HG03196 (cell line): ENCODE measurements around the gene C3orf22.

Experiments
- ATAC-seq: cut with Tn5 transposase; IDR thresholded peaks from one replicate; pipeline ENCODE4 v1.9.1; 2021; ENCODE audit not compliant: unreplicated experiment

C3orf22 gene

GRCh38 chr3:126528800-126529541 is 29.8 kb downstream of the C3orf22 start:
- ATAC-seq = no peak

GRCh38 chr3:126528419-126528799 is 30.3 kb downstream of the C3orf22 start:
- no peak for ATAC-seq

DNA sequence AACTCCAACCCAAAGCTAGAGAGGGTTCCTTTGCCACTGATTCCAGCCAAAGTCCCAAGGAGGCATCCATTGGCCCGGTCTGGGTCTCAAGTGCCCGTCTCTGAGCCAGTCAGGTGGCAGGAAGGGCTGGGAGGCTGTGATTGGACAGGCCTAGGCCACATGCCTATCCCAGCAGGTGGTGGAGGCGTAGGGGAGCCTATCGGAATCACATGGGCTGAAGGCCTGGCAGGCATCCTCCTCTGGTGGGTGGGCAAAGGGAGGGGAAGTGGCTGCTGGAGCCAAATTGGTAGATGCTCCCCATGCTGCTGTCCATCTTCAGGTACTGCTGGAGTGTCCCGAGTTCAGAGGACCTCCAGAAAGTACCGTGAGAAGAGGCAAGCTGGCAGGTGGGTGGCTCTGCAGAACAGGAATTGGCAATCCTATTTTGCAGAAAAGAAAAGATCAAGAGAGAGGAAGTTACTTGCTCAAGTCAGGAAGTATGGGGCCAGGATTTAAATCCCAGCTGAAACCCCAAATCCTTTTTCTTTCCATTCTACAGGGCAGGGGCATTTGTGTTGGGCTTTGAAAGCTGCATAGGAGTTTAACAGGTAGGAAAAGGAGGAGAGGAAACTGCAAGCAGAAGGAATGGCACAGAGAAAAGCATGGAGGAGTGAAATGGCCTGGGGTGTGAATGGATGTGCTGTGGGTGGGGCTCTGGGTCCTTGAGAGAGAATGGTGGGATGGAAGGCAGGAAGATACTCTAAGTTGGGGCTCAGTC is 31.1 kb downstream of the C3orf22 start:
- no peak for ATAC-seq

- no peak for ATAC-seq
Observed at GRCh38 chr3:126527006-126527405, 31.7 kb downstream of the C3orf22 start.

GRCh38 chr3:126526668-126527005 is 32.1 kb downstream of the C3orf22 start:
- no peak for ATAC-seq

GRCh38 chr3:126525853-126526667 is 32.7 kb downstream of the C3orf22 start:
- no peak for ATAC-seq

DNA sequence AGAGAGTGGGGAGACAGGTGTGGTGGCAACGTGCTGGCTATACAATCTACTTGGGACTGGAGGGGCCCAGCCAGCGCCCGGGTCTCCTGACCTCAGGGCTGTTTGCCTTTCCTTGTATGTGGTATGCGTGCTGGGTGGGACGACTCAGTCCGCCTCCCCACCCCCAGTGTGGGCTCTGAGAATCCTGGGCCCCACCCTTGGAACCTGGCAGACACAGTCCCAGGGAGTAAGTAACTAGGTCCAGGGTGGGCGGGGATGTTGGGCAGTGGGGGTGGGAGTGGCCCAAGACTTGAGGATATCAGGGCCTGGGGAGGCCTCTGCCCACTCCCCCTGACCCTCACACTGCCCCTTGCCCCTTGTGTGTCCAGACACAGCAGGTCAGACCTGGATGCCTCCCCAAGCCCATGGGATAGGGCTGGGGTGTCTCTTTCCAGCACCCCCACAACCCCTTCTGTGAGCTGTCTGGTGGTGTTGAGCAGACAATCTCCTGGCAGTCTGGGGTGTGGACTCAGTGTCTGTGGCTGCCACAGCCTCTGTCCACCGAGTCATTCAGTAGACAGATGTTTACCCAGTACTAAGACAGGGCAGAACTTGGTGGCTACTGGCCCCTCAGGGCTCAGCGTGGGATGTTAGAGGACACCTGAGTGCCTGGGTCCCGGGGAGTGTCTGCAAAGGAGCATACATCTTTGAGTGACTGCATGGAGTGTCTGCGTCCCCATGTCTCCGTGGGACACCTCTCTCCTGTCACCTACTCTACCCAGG is 33.5 kb downstream of the C3orf22 start:
- ATAC-seq = no peak

DNA sequence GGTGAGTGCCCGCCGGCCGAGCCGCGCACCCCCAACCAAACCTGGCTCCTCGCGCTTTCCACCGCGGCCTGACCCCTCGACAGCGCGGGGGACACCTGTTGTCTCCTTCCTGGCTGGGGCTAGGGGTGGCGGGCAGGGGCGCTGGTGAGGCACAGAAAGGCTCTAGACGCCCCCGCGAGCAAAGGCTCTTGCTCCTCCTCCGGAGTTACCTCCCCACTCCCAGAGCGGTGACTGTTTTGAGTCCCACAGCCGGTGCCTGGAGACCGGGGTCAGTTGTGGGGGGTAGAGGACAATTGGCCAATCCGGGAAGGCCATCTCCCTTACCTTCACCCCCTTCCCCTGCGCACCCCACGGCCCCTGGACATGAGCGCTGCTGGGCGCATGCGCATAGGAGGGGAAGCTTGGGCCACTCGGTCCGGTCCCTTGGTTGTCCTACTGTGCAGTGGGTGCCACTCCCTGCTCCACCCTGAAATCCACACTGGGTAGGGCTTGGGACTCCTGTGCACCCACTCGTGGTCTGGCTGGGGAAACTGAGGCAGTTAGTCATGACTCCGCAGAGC is 34.2 kb downstream of the C3orf22 start:
- no peak for ATAC-seq

DNA sequence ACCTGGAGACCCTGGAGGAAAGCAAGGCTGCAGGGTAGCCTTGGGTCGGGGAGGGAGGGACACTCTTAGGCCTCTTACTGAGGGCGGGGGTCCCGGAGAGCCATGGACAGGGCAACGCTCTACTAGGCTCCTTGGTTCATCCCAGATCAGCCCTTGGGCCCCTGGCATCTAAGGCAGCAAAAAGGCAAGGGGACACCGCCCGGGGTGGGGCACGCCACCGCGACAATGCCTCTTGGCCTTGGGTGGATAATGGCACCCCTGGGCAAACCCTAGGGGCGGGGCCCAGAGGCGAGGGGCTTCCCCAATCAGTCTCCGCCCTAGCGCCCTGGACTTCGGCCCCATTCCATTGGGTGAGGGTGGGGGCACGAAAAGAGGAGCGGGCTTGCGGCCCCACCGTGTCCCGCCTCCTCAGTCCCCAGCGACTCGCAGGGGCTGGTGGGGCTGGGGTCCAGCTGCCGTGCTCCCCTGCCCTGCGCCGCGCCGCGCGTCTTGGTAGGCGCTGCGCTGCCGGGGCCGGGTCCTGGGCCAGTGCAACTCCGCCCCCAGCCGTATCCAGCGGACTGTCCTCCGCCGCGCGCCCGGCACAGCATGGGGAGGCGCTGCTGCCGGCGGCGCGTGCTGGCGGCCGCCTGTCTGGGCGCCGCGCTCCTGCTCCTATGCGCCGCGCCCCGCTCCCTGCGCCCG is 34.8 kb downstream of the C3orf22 start, which contains the start of gene CHST13:
Gene CHST13, plus strand, starts transcription at position 411 of the 684 bp plus-strand sequence. Its CDS starts 178 bp downstream, at position 589.
- ATAC-seq = no peak

- no peak for ATAC-seq
Observed at GRCh38 chr3:126522363-126522788, 36.4 kb downstream of the C3orf22 start.

DNA sequence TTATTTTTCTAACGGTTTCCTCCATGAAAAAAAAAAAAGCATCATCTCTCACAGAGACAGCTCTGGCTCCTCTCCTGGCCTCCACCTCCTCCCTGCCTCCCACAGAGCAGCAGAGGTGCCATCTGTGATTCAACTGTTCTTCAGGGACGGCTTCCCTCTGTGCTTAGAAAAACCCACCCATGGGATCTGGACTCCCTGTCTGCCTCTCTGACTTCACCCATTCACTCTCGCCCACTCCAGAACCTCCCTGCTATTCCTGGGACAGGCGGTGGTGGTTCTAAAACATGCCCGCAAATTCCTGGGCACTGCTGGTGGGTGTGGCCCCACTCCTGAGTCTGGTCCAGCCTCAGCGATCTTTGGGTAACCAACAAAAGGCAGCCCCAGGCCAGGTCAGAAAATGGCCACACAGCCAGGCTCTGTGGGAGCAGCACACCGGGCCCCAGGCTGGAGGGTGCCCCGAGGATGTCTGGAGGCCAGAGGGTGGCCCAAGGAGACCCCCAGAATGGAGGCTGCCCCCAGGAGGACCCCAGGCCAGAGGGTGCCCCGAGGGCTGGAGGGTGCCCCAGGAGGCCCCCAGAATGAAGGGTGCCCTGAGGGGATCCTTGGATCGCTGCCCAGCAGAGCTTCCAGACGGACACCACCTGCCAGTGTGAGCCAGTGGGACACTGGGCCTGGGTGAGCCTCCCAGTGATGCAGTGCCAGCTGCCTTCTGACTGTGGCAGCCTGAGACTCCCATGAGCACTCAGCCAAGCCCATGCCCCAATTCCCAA is 37.4 kb downstream of the C3orf22 start:
- no peak for ATAC-seq

GRCh38 chr3:126519506-126520455 is 39.0 kb downstream of the C3orf22 start:
- no peak for ATAC-seq

GRCh38 chr3:126518779-126519177 is 40.0 kb downstream of the C3orf22 start:
- no peak for ATAC-seq

DNA sequence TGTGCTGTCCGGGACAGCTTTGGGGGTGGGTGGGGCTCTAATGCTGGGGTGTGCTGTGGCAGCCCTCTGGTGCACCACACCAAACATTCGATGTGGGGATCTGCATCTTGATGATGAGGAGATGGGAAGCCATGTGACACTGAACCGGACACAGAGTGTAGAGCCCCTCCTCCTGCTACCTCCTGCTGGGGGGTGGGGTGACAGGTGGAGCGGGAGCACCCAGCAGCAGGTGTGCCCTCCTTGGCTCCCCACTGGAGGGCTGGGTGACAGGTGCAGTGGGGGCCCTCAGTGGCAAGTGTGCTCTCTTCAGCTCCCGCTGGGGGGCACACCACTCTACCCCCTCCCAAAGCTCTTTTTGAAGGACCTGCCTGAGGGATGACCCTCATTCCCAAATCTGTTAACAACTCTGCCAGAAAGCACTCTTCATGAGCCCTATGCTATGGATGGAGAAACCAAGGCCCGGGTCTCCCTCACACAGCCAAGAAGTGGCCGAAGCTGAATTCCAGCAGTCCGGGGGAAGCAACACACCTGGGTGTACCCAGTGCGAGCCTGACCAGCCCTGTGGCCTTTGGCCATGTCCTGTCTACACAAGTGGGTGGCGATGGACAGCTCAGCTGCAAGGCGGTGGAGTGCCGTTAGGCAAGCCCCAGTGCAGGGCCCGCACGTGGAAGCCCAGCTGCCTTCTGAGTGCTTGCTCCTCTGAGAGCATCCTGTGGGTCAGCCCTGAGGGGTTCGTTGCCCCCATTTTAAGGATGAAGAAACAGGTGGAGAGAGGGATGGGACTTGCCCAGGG is 40.5 kb downstream of the C3orf22 start:
- ATAC-seq = no peak

- ATAC-seq = no peak
Observed at GRCh38 chr3:126517291-126517951, 41.3 kb downstream of the C3orf22 start, which contains the start of gene UROC1. Gene UROC1, minus strand, starts transcription at chr3:126517773. Its CDS starts 54 bp downstream, at chr3:126517719.

DNA sequence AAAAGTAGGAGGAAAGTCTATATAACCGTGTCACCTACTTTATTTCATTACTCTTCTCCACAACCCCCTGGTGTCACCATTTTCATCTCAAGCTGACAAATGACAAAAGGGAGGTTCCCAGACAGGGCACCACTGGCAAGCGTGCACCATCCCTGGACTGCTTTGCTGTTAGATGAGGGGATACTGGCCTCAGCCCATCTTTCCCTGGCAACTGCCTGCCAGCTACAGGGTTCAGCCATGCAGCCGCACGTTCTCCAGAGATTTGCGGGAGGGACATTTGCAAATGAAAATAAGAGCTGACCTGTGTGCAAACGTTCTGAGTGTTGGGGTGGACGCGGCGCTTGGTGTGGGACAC is 41.8 kb downstream of the C3orf22 start:
- ATAC-seq = no peak
